ENCODE measurements around the gene RSAD1.
A peak's percentile ranks its signal among the peaks of the same experiment; 100 is the strongest.

Gene RSAD1

GRCh38 chr17:50502301-50502990, 23.8 kb downstream of the RSAD1 start:
- no peak overlapping the region for H3K4me3 ChIP-seq (ENCODE audit: low read length)
- H3K9ac ChIP-seq (ENCODE audit: low read depth, low read length) = no peak overlapping the region
- no peaks in the 10 kb centered on the region for H3K27me3 ChIP-seq (ENCODE audit: insufficient read depth, low read length)
- no peaks in the 10 kb centered on the region for H3K9me3 ChIP-seq (ENCODE audit: insufficient read depth, low read depth, low read length)
- H3K36me3 ChIP-seq (ENCODE audit: insufficient read depth, low read depth, low read length) = no peaks in the 10 kb centered on the region
- no peak overlapping the region for H3K27ac ChIP-seq (ENCODE audit: low read length)
- H3K4me1 ChIP-seq (ENCODE audit: insufficient read depth, low read length) = peaks cover 10% of the 10 kb centered on the region; the same call in 1 of the 2 replicates

GRCh38 chr17:50505591-50506130, 27.0 kb downstream of the RSAD1 start:
- Histone ChIP-seq H3K4me3 (ENCODE audit: low read length) (no peak overlapping the region), H3K36me3 (ENCODE audit: insufficient read depth, low read depth, low read length) (no peaks in the 10 kb centered on the region), H3K27me3 (ENCODE audit: insufficient read depth, low read length) (no peaks in the 10 kb centered on the region), H3K4me1 (ENCODE audit: insufficient read depth, low read length) (peaks cover 18% of the 10 kb centered on the region; the same call in 1 of the 2 replicates), H3K27ac (ENCODE audit: low read length) (no peak overlapping the region), H3K9ac (ENCODE audit: low read depth, low read length) (no peak overlapping the region), H3K9me3 (ENCODE audit: insufficient read depth, low read depth, low read length) (no peaks in the 10 kb centered on the region)

- H3K4me1 ChIP-seq (ENCODE audit: insufficient read depth, low read length) = peaks cover 18% of the 10 kb centered on the region; the same call in 1 of the 2 replicates
- H3K4me3 ChIP-seq (ENCODE audit: low read length) = no peak overlapping the region
- no peaks in the 10 kb centered on the region for H3K36me3 ChIP-seq (ENCODE audit: insufficient read depth, low read depth, low read length)
- H3K27me3 ChIP-seq (ENCODE audit: insufficient read depth, low read length) = no peaks in the 10 kb centered on the region
- no peaks in the 10 kb centered on the region for H3K9me3 ChIP-seq (ENCODE audit: insufficient read depth, low read depth, low read length)
- no peak overlapping the region for H3K9ac ChIP-seq (ENCODE audit: low read depth, low read length)
- no peak overlapping the region for H3K27ac ChIP-seq (ENCODE audit: low read length)
These were observed 27.6 kb downstream of the RSAD1 start for GRCh38 chr17:50506298-50506697.

GRCh38 chr17:50507871-50508572, 29.4 kb downstream of the RSAD1 start, which contains the start of gene MYCBPAP:
TSS of gene MYCBPAP (plus strand) at chr17:50508439. CDS start at chr17:50508675, 236 bp downstream.
- no peak within 1 kb of the TSS for H3K27ac ChIP-seq (ENCODE audit: low read length)

GRCh38 chr17:50508573-50509460, 30.2 kb downstream of the RSAD1 start:
- Histone ChIP-seq H3K9me3 (ENCODE audit: insufficient read depth, low read depth, low read length) (no peaks in the 10 kb centered on the region), H3K4me1 (ENCODE audit: insufficient read depth, low read length) (peaks cover 11% of the 10 kb centered on the region; the same call in 1 of the 2 replicates), H3K27me3 (ENCODE audit: insufficient read depth, low read length) (no peaks in the 10 kb centered on the region), H3K36me3 (ENCODE audit: insufficient read depth, low read depth, low read length) (no peaks in the 10 kb centered on the region), H3K4me3 (ENCODE audit: low read length) (peak overlapping the region; percentile 84), H3K9ac (ENCODE audit: low read depth, low read length) (peak overlapping the region; percentile 82; the same call in 1 of the 2 replicates), H3K27ac (ENCODE audit: low read length) (no peak overlapping the region)

More at GRCh38 chr17:50507871-50508572, 29.4 kb downstream of the RSAD1 start, which contains the start of gene MYCBPAP:
- peaks cover 18% of the 10 kb centered on the region; the same call in 1 of the 2 replicates for H3K4me1 ChIP-seq (ENCODE audit: insufficient read depth, low read length)
- peak within 1 kb of the TSS; percentile 84 for H3K4me3 ChIP-seq (ENCODE audit: low read length)
- no peaks in the 10 kb centered on the region for H3K27me3 ChIP-seq (ENCODE audit: insufficient read depth, low read length)
- no peaks in the 10 kb centered on the region for H3K9me3 ChIP-seq (ENCODE audit: insufficient read depth, low read depth, low read length)
- no peaks in the 10 kb centered on the region for H3K36me3 ChIP-seq (ENCODE audit: insufficient read depth, low read depth, low read length)
- peak within 1 kb of the TSS; percentile 82; the same call in 1 of the 2 replicates for H3K9ac ChIP-seq (ENCODE audit: low read depth, low read length)

- no peaks in the 10 kb centered on the region for H3K9me3 ChIP-seq (ENCODE audit: insufficient read depth, low read depth, low read length)
- no peak overlapping the region for H3K9ac ChIP-seq (ENCODE audit: low read depth, low read length)
- no peak overlapping the region for H3K27ac ChIP-seq (ENCODE audit: low read length)
- no peaks in the 10 kb centered on the region for H3K27me3 ChIP-seq (ENCODE audit: insufficient read depth, low read length)
- H3K36me3 ChIP-seq (ENCODE audit: insufficient read depth, low read depth, low read length) = no peaks in the 10 kb centered on the region
- H3K4me3 ChIP-seq (ENCODE audit: low read length) = no peak overlapping the region
- peaks cover 11% of the 10 kb centered on the region; the same call in 1 of the 2 replicates for H3K4me1 ChIP-seq (ENCODE audit: insufficient read depth, low read length)
These were observed 32.4 kb downstream of the RSAD1 start for GRCh38 chr17:50511058-50511457.

- Histone ChIP-seq H3K4me3 (ENCODE audit: low read length) (no peak overlapping the region), H3K4me1 (ENCODE audit: insufficient read depth, low read length) (0 out of 2 replicates have a peak, but pooled peaks cover 7% of the 10 kb centered on the region), H3K9me3 (ENCODE audit: insufficient read depth, low read depth, low read length) (no peaks in the 10 kb centered on the region), H3K36me3 (ENCODE audit: insufficient read depth, low read depth, low read length) (no peaks in the 10 kb centered on the region), H3K27ac (ENCODE audit: low read length) (no peak overlapping the region), H3K9ac (ENCODE audit: low read depth, low read length) (no peak overlapping the region), H3K27me3 (ENCODE audit: insufficient read depth, low read length) (no peaks in the 10 kb centered on the region)
These were observed 34.8 kb downstream of the RSAD1 start for GRCh38 chr17:50513495-50513894.

- Histone ChIP-seq H3K27me3 (ENCODE audit: insufficient read depth, low read length) (no peaks in the 10 kb centered on the region), H3K9ac (ENCODE audit: low read depth, low read length) (no peak overlapping the region), H3K9me3 (ENCODE audit: insufficient read depth, low read depth, low read length) (no peaks in the 10 kb centered on the region), H3K27ac (ENCODE audit: low read length) (no peak overlapping the region), H3K4me1 (ENCODE audit: insufficient read depth, low read length) (0 out of 2 replicates have a peak, but pooled peaks cover 3% of the 10 kb centered on the region), H3K4me3 (ENCODE audit: low read length) (no peak overlapping the region), H3K36me3 (ENCODE audit: insufficient read depth, low read depth, low read length) (no peaks in the 10 kb centered on the region)
These were observed 35.7 kb downstream of the RSAD1 start for GRCh38 chr17:50514388-50514787.

GRCh38 chr17:50514936-50515702, 36.5 kb downstream of the RSAD1 start:
- H3K4me1 ChIP-seq (ENCODE audit: insufficient read depth, low read length) = 0 out of 2 replicates have a peak, but pooled peaks cover 3% of the 10 kb centered on the region
- no peaks in the 10 kb centered on the region for H3K36me3 ChIP-seq (ENCODE audit: insufficient read depth, low read depth, low read length)
- H3K9me3 ChIP-seq (ENCODE audit: insufficient read depth, low read depth, low read length) = no peaks in the 10 kb centered on the region
- H3K9ac ChIP-seq (ENCODE audit: low read depth, low read length) = no peak overlapping the region
- no peak overlapping the region for H3K27ac ChIP-seq (ENCODE audit: low read length)
- no peaks in the 10 kb centered on the region for H3K27me3 ChIP-seq (ENCODE audit: insufficient read depth, low read length)
- no peak overlapping the region for H3K4me3 ChIP-seq (ENCODE audit: low read length)

GRCh38 chr17:50517011-50517410, 38.4 kb downstream of the RSAD1 start:
- 0 out of 2 replicates have a peak, but pooled peaks cover 3% of the 10 kb centered on the region for H3K4me1 ChIP-seq (ENCODE audit: insufficient read depth, low read length)
- H3K9me3 ChIP-seq (ENCODE audit: insufficient read depth, low read depth, low read length) = no peaks in the 10 kb centered on the region
- no peak overlapping the region for H3K4me3 ChIP-seq (ENCODE audit: low read length)
- H3K9ac ChIP-seq (ENCODE audit: low read depth, low read length) = no peak overlapping the region
- no peaks in the 10 kb centered on the region for H3K27me3 ChIP-seq (ENCODE audit: insufficient read depth, low read length)
- H3K27ac ChIP-seq (ENCODE audit: low read length) = no peak overlapping the region
- no peaks in the 10 kb centered on the region for H3K36me3 ChIP-seq (ENCODE audit: insufficient read depth, low read depth, low read length)
